Ovary (tissue), 9 donors: Measurements from ENCODE around the gene NSMCE1. TPM values are rescaled to one million over a fixed set of nuclear protein-coding genes. Genes with fewer than 3 reads are reported as not detected.
A peak's percentile ranks its signal among the peaks of the same experiment; 100 is the strongest.

Experiments
- DNase-seq, 5 donors: peaks; one replicate each; pipeline ENCODE4 v3.0.0-alpha.2; 2019 to 2020
- H3K27ac ChIP-seq, 2 donors: fragments of 200-600 bp; one replicate each; pipeline versions ENCODE4 v1.5.1 to v1.8.0; 2019 to 2022
- H3K27me3 ChIP-seq: fragments of 200-600 bp; one replicate; pipeline ENCODE4 v1.8.0; 2022
- H3K36me3 ChIP-seq: fragments of 200-600 bp; sonication (generic); one replicate; pipeline ENCODE4 v1.5.1; 2019
- H3K4me1 ChIP-seq: one replicate; pipeline ENCODE4 v1.8.1; 2013; ENCODE audit warnings: mild to moderate bottlenecking, moderate library complexity; ENCODE audit not compliant: insufficient read depth
- H3K4me3 ChIP-seq: fragments of 200-600 bp; sonication (generic); one replicate; pipeline ENCODE4 v1.5.1; 2017
- H3K9me3 ChIP-seq, 2 donors: fragments of 200-600 bp in 1 of 2; sonication (generic) in 1 of 2; one replicate each; pipeline versions ENCODE4 v1.5.1 to v1.8.1; 2013 to 2019; ENCODE audit warnings: mild to moderate bottlenecking in 1 of 2, moderate library complexity in 1 of 2
- EP300 ChIP-seq: sonication (generic); formaldehyde crosslinking; IDR thresholded peaks from one replicate; pipeline ENCODE4 v1.6.1; 2017; ENCODE audit warnings: antibody characterized with exemption
- POLR2A ChIP-seq: fragments of 450-650 bp; IDR thresholded peaks from one replicate; pipeline ENCODE4 v1.6.1; 2017; ENCODE audit warnings: antibody characterized with exemption, mild to moderate bottlenecking, moderate library complexity
- WGBS, 3 donors: extraction: QIAGEN DNeasy Blood & Tissue Kit in 1 of 3; methylation state at CpG; one replicate each; pipeline versions ENCODE4 v1.1.5 to v1.1.7; 2013 to 2017; 5-methylcytosine and 5-hydroxymethylcytosine counted together
- intact Hi-C, 4 donors: fragments of 100-400 bp; cut with DNase I; formaldehyde crosslinking; loops; one replicate each; pipeline versions ENCODE4 v1.11.0 to v1.15.1; 2022 to 2023
- polyA plus RNA-seq, 2 donors: library from polyadenylated mRNA; stranded (reverse); fragments of 200-250 nt in 1 of 2; fragments of 350-450 nt in 1 of 2; fragmentation: Illumina TruSeq in 1 of 2; extraction: RNeasy Lipid Tissue Mini Kit (QIAGEN cat#74804) in 1 of 2; gene quantifications; one replicate each; pipeline ENCODE4 v1.2.3, GENCODE V29; 2013 to 2014
- total RNA-seq, 7 donors: library from RNA; depleted of rRNA in 2 of 7; stranded (reverse); fragments of >200 nt in 2 of 7; fragmentation: NEBNext Ultra II Directional in 3 of 7; extraction: Animal tissue kit (Norgen Biotek cat#: 25700) in 3 of 7; gene quantifications; one replicate each; pipeline versions ENCODE4 v1.1.0 to v1.2.4, GENCODE V29; 2016 to 2023
- TF ChIP-seq, protein P1 (sequence below), 3 donors: fragments of 450-650 bp in 2 of 3; fragments of 200-600 bp in 1 of 3; IDR thresholded peaks; one replicate each; pipeline versions ENCODE4 v1.5.1 to v1.8.0; 2016 to 2022; ENCODE audit warnings: antibody characterized with exemption in 3 of 3, mild to moderate bottlenecking in 1 of 3
- donor health status: DM: no; HTN: no; CAD: no; lungs with moderate emphysema.
- donor health status: DM: no; HTN: no; CAD: no.
- donor health status: Bipolar disorder and iron deficiency.
- donor health status: DM: yes; HTN: yes; CAD: no.
- donor health status: DM: no; HTN: no; CAD: no.
- donor health status: DM: yes; HTN: yes; CAD: no.

Gene NSMCE1
- total and polyA plus RNA-seq, 9 donors = 19.8 to 68.4 (median 51.2) TPM

DNA sequence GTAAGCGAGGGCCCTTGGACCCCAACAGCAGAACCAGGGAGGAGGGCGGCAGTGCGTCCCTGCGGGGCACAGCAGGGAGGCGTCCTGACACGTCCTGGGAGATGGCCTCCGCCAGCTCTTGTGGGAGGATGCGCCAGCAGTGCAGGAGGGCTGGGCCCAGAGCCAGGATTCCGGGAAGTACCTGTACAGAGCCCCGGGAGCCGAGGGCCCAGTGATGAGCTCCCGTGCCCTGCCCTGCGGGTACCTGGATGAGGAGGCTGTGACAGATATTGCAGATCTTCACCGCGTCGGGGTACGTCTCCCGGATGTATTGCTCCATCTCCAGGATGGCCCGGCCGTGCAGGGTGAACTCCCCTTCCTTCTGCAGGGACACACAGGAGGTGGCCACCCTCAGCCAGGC, 42.1 kb downstream of the NSMCE1 start:
- Histone ChIP-seq H3K4me3 (no peak overlapping the region), H3K9me3 (no peaks in the 10 kb centered on the region), H3K27me3 (no peaks in the 10 kb centered on the region), H3K27ac (no peak overlapping the region), H3K36me3 (no peaks in the 10 kb centered on the region), H3K4me1 (peaks cover 9% of the 10 kb centered on the region)
- no peak for DNase-seq
- TF ChIP-seq, protein P1, sequence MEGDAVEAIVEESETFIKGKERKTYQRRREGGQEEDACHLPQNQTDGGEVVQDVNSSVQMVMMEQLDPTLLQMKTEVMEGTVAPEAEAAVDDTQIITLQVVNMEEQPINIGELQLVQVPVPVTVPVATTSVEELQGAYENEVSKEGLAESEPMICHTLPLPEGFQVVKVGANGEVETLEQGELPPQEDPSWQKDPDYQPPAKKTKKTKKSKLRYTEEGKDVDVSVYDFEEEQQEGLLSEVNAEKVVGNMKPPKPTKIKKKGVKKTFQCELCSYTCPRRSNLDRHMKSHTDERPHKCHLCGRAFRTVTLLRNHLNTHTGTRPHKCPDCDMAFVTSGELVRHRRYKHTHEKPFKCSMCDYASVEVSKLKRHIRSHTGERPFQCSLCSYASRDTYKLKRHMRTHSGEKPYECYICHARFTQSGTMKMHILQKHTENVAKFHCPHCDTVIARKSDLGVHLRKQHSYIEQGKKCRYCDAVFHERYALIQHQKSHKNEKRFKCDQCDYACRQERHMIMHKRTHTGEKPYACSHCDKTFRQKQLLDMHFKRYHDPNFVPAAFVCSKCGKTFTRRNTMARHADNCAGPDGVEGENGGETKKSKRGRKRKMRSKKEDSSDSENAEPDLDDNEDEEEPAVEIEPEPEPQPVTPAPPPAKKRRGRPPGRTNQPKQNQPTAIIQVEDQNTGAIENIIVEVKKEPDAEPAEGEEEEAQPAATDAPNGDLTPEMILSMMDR (IDR thresholded peaks at IDR 0.05) = no peak
- TF ChIP-seq POLR2A (no peak), EP300 (no peak)
- intact Hi-C loops = no loop called here
- WGBS, 3 donors = 78 to 82% (median 78%) methylated on average over 20 of the region's 20 CpGs

DNA sequence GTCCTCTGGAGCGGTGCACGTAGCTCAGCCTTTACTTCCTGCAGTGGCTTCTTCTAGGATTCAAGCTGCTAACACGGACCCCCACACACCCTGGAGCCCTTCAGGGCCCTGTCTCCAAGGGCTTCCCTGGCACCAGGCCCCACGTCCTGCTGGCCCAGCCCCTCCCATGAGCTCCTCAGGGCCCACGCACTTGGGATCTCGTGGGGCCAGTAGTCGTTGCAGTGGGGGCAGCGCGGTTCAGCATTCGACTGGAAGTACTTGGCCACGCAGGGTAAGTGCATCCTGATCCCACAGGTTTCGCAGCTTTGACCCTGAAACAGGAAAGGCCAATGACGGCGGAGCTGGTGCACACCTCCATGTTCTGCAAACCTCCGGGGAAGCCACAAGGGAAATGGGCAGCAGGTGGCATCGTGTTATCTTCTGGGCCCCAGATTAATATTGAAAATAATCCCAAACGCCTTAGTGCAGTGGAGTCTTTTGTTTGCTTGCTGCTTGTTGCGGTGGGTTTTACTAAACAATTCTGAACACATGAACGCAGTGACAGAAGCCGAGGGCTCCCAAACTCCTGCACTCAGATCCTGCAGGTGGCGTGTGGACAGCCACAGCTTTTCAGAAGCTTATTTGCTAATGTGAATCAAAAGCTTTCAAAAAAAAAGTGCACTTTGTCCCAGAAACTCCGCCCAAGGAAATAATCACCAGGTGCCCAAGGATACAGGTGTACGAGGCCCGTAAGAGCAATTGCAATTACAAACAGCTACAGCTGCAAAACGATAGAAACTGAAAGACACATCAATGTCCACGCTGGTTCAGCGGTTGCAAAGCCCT, 42.8 kb downstream of the NSMCE1 start:
- H3K4me1 ChIP-seq = peaks cover 9% of the 10 kb centered on the region
- H3K27me3 ChIP-seq = no peaks in the 10 kb centered on the region
- no peaks in the 10 kb centered on the region for H3K9me3 ChIP-seq
- H3K36me3 ChIP-seq = no peaks in the 10 kb centered on the region
- TF ChIP-seq, protein P1 (IDR thresholded peaks at IDR 0.05) = no peak
- no peak for TF ChIP-seq POLR2A
- TF ChIP-seq EP300 = no peak
- DNase-seq = peak in 1 of 5 donors; percentile 17
- intact Hi-C loops = no loop called here
- H3K27ac ChIP-seq = no peak overlapping the region
- H3K4me3 ChIP-seq = no peak overlapping the region
- WGBS, 3 donors = 76 to 79% (median 78%) methylated on average over 27 of the region's 27 CpGs

DNA sequence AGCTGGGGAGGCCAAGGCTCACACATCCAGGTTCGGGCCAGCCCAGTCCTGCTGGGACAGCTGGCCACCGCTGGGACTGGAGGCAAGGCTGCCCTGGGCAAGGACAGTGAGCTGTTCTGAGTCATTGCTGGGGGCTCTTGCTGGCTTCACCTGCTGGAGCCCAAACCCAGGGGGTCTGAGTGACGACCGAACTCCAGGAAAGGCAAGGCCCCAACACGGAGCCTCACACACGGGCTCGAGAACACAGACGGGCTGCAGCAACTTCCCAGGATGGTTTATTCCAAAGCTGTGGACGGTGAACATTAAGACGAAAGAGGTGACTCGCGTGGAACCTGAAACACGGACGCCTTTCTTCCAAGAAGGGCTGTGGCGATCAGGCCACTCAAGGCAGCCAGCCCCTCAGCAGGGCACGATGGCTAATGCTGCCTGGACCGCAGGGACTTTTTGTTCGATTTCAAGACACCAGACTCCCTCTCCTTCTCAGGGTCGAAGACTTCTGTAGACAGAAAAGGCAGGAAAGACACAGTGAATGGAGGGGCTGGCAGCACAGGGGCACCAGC, 43.8 kb downstream of the NSMCE1 start:
- intact Hi-C loops = no loop called here
- Histone ChIP-seq H3K27ac (no peak overlapping the region), H3K9me3 (no peaks in the 10 kb centered on the region), H3K4me3 (no peak overlapping the region), H3K27me3 (no peaks in the 10 kb centered on the region), H3K4me1 (peaks cover 9% of the 10 kb centered on the region), H3K36me3 (no peaks in the 10 kb centered on the region)
- TF ChIP-seq EP300 = no peak
- TF ChIP-seq, protein P1 (IDR thresholded peaks at IDR 0.05) = no peak
- TF ChIP-seq POLR2A = no peak
- WGBS, 3 donors = 83% methylated on average over 19 of the region's 19 CpGs
- DNase-seq = peak in 1 of 5 donors; percentile 9

DNA sequence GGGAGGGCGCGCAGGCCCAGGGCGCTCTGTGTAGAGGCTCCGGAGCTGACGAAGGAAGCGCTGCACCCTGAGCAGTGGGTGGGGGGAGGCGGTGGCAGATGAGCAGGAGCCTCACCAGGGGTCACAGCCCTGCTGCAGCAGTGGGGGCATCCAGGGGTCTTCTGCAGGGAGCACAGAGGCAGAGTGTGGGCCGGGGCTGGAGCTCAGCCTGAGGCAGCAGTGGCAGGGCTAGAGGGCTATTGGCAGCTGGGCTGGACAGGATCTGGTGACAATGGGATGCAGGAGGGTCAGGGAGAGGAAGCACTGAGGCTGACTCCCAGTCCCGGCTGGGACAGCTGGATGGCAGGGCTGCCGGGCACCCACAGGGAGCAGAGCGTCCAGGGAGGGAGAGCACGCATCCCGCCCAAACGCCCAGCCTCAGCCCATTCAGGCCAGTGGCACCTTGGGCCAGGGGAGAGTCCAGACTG, 44.3 kb downstream of the NSMCE1 start:
- H3K36me3 ChIP-seq = no peaks in the 10 kb centered on the region
- H3K4me3 ChIP-seq = no peak overlapping the region
- 89 to 93% (median 89%) methylated on average over 14 of the region's 14 CpGs for WGBS, 3 donors
- DNase-seq = no peak
- intact Hi-C loops = no loop called here
- peaks cover 9% of the 10 kb centered on the region for H3K4me1 ChIP-seq
- no peaks in the 10 kb centered on the region for H3K27me3 ChIP-seq
- TF ChIP-seq, protein P1 (IDR thresholded peaks at IDR 0.05) = no peak
- no peak for TF ChIP-seq POLR2A
- TF ChIP-seq EP300 = no peak
- no peaks in the 10 kb centered on the region for H3K9me3 ChIP-seq
- H3K27ac ChIP-seq = no peak overlapping the region
